ENCODE results near the gene DEK.
"Not testable (repeated sequence)": the region's sequence is repeated elsewhere in the genome, so short reads cannot be mapped to it uniquely, and the experiment has no call there.

Gene DEK

DNA sequence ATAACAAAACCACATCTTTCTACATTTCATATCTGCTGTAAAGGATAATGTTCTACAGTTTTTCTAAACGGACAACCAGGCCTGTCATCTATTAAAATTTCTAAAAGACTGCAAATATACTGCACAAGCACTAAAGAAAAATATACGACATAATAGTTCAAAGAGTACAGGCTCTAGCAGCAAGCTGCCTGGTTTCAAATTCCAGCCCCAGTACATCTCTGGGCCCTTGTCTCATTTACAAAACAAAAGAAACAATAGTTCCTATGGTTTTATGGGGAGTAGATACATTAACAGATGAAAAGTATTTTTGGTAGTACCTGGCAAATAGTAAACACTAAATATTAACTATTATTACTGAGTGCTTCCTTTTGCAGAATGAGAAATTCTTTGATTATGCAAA lies 24.1 kb downstream of the DEK start:
- no peak for DNase-seq (ENCODE audit: low read depth)

GRCh38 chr6:18237167-18237566 lies 27.2 kb downstream of the DEK start:
- DNase-seq (ENCODE audit: low read depth), result no peak

DNA sequence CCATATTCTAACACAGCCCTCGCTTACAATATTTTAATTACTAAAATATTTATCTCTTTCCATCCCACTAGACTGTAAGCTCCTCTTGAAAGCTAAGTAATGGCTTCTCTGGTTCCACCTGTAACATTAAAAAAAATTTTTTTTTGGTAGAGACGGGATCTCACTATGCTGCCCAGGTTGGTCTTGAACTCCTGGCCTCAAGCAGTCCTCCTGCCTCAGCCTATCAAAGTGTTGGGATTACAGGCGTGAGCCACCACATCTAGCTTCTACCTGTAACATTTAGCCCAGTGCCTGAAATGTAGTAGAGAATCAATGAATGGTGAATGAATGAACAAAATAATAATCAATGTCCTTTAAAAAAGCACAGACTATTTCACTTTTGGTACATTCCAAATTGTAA lies 28.8 kb downstream of the DEK start:
- no peak for DNase-seq (ENCODE audit: low read depth)

- DNase-seq (ENCODE audit: low read depth), result no peak
These were observed 29.8 kb downstream of the DEK start for GRCh38 chr6:18234564-18234963.

DNA sequence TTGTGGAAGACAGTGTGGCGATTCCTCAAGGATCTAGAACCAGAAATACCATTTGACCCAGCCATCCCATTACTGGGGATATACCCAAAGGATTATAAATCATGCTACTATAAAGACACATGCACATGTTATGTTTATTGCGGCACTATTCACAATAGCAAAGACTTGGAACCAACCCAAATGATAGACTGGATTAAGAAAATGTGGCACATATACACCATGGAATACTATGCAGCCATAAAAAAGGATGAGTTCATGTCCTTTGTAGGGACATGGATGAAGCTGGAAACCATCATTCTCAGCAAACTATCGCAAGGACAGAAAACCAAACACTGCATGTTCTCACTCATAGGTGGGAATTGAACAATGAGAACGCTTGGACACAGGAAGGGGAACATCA lies 30.6 kb downstream of the DEK start:
- not testable (repeated sequence) for DNase-seq (ENCODE audit: low read depth)

- not testable (repeated sequence) for DNase-seq (ENCODE audit: low read depth)
These were observed 32.5 kb downstream of the DEK start for GRCh38 chr6:18231856-18232255.

DNA sequence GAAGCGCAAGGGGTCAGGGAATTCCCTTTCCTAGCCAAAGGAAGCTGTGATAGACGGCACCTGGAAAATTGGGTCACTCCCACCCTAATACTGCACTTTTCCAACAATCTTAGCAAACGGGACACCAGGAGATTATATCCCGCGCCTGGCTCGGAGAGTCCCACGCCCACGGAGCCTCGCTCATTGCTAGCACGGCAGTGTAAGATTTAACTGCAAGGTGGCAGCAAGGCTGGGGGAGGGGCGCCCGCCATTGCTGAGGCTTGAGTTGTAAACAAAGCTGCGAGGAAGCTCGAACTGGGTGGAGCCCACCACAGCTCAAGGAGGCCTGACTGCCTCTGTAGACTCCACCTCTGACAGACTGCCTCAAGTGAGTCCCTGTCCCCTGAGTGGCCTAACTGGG lies 35.7 kb downstream of the DEK start:
- not testable (repeated sequence) for DNase-seq (ENCODE audit: low read depth)

DNA sequence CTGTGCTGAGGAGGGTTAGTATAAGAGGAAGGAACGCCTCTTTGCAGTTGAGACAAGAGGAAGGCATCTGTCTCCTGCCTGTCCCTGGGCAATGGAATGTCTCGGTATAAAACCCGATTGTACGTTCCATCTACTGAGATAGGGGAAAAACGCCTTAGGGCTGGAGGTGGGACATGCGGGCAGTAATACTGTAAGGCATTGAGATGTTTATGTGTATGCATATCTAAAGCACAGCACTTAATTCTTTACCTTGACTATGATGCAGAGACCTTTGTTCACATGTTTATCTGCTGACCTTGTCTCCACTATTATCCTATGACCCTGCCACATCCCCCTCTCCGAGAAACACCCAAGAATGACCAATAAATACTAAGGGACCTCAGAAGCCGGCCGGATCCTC lies 37.2 kb downstream of the DEK start:
- not testable (repeated sequence) for DNase-seq (ENCODE audit: low read depth)

GRCh38 chr6:18226451-18227105 lies 37.8 kb downstream of the DEK start:
- peak; percentile 81 for DNase-seq (ENCODE audit: low read depth)

GRCh38 chr6:18221288-18221615 lies 43.1 kb downstream of the DEK start:
- DNase-seq (ENCODE audit: low read depth), result no peak

- DNase-seq (ENCODE audit: low read depth), result peak; percentile 37
These were observed 44.7 kb downstream of the DEK start for GRCh38 chr6:18219591-18219990.

DNA sequence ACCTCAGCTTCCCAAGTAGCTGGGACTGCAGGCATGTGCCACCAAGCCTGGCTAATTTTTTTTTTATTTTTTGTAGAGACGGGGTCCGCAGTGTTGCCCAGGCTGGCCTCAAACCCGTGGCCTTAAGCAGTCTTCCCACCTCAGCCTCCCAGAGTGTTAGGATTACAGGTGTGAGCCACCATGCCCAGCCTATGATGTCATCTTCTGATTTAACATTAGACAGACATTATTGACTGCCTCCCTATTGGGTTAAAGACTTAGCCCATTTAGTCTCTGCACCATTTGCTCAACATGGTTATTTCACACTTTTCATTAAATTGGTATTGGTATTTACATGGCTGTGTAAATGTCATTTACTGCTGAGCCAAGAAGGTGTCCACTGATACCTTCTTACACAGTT lies 46.1 kb downstream of the DEK start:
- no peak for DNase-seq (ENCODE audit: low read depth)

DNA sequence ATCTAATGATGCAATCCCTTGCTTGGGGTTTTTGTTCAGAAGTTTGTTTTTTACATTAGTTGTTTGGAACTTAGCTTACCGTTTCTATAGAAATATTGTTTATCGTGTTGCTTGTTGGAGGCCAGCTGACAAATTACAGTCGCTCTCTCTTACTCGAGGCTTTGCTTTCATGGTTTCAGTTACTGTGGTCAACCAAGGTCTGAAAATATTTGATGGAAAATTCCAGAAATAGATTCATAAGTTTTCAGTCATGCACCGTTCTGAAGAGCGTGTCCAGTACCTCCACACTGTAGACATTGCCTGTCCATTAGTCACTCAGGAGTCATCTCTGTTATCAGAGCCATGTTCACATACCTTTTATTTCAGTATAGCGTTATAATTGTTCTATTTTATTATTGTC lies 47.9 kb downstream of the DEK start:
- DNase-seq (ENCODE audit: low read depth), result peak; percentile 93

DNA sequence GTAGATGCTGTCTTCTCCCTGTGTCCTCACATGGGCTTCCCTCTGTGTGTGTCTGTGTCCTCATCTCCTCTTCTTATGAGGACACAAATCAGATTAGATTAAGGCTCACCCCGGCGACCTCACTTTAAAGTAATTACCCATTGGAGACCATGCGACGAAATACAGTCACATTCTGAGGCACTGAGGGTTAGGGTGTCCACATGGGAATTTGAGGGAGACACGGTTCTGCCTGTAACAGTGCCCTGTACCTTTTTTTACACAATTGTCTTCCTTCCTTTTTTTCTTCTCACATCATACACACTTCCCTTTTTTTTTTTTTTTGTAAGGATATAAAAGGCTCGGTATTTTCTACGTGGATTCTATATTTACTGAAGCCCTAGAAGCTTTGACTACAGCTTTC lies 48.9 kb downstream of the DEK start:
- DNase-seq (ENCODE audit: low read depth), result no peak

DNA sequence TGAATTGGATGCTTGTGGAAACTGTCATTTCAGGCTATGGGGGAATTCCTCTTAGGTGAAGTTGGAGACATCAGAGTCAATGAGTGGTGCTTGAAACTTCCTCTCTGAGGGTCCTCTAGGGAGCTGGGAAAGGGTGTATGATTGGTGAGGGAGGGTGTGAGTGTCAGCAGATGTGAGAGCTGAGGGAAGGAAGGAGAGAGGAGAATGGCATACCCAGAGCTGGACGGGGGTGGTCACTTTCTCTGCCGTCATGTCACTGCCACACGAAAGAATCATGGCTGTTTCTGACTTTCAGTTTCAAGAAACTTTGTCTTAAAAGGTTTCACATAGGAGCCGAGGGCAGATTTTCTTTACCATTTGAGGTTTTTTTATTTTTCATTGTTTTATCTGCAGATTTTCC lies 50.3 kb downstream of the DEK start:
- no peak for DNase-seq (ENCODE audit: low read depth)

GRCh38 chr6:18213439-18213838 lies 50.9 kb downstream of the DEK start:
- DNase-seq (ENCODE audit: low read depth), result no peak

- no peak for DNase-seq (ENCODE audit: low read depth)
These were observed 52.1 kb downstream of the DEK start for GRCh38 chr6:18212231-18212630.

DNA sequence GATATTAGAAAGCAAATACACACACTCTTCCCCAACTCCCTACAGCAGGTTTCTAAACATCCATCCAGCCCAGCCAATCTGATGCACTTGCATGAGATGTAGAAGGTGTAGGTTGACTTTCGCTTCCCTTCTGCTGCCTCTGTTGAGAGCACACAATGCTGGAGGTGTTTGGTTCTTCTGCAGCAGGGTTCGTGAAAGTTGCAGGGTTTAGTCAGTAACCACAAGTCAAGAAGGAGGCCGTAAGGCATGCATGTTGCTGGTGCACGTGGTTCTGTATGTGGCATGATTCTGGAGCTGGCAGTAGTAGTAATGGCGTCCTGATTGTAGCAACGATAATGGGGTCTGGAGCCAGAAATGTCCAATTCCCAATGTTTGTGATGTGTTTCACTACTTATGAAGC lies 53.0 kb downstream of the DEK start:
- no peak for DNase-seq (ENCODE audit: low read depth)

DNA sequence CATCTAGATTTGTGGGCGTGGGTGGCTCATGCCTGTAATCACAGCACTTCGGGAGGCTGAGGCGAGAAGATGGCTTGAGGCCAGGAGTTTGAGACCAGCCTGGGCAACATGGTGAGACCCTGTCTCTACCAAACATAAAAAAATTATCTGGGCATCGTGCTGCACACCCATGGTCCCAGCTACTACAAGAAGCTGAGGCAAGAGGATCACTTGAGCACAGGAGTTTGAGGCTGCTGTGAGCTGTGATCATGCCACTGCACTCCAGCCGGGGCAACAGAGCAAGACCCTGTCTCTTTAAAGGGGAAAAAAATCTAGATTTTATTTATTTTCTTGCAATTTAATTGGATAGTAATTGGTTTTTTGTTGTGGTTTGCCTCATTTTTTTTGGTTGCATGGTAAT lies 53.6 kb downstream of the DEK start:
- no peak for DNase-seq (ENCODE audit: low read depth)

- DNase-seq (ENCODE audit: low read depth), result no peak
These were observed 54.7 kb downstream of the DEK start for GRCh38 chr6:18209539-18210197.

DNA sequence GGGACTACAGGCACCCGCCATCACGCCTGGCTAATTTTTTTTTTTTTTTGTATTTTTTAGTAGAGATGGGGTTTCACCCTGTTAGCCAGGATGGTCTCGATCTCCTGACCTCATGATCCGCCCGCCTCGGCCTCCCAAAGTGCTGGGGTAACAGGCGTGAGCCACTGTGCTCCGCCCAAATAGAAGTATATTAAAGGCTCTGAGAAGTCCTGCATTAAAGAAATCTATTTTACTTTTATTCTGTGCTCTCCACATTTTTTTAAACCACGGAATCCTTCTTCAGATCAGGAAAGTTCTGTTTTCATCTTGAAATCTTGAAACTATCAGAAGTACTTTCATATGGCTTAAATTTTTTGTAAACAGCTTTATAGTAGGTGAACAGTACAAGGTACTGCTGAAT lies 55.6 kb downstream of the DEK start:
- not testable (repeated sequence) for DNase-seq (ENCODE audit: low read depth)

GRCh38 chr6:18207949-18208348 lies 56.4 kb downstream of the DEK start:
- no peak for DNase-seq (ENCODE audit: low read depth)

- DNase-seq (ENCODE audit: low read depth), result no peak
These were observed 56.9 kb downstream of the DEK start for GRCh38 chr6:18207438-18207837.

GRCh38 chr6:18206591-18206990 lies 57.7 kb downstream of the DEK start:
- no peak for DNase-seq (ENCODE audit: low read depth)

Data from amniotic epithelial cell (primary cell).